Myocyte (in vitro differentiated cells): ENCODE results near the gene DVL1. TPM values are rescaled to one million over a fixed set of nuclear protein-coding genes. Genes with fewer than 3 reads are reported as not detected.
"Not testable (repeated sequence)": the region's sequence is repeated elsewhere in the genome, so short reads cannot be mapped to it uniquely, and the experiment has no call there.

Source experiments
- DNase-seq: peaks from one replicate; pipeline ENCODE4 v3.0.0-alpha.2; 2012; ENCODE audit warnings: low read depth
- total RNA-seq: library from RNA; depleted of rRNA; stranded (reverse); fragments of >200 nt; gene quantifications from 2 replicates; pipeline ENCODE4 v1.2.3, GENCODE V29; 2014

Gene DVL1
- total RNA-seq, 1 donor from 2014 or later = 137 TPM

- no peak for DNase-seq
These were observed 24.8 kb upstream of the DVL1 start for GRCh38 chr1:1373815-1374588.

GRCh38 chr1:1373051-1373814 is 24.0 kb upstream of the DVL1 start:
- DNase-seq = no peak

- DNase-seq = peak; percentile 80
These were observed 22.8 kb upstream of the DVL1 start for GRCh38 chr1:1371746-1372711.

- peak; percentile 97 for DNase-seq
These were observed 22.1 kb upstream of the DVL1 start for GRCh38 chr1:1371364-1371745.

- DNase-seq = no peak
These were observed 21.6 kb upstream of the DVL1 start for GRCh38 chr1:1370771-1371300.

- DNase-seq = not testable (repeated sequence)
These were observed 20.9 kb upstream of the DVL1 start for GRCh38 chr1:1370094-1370493.

- no peak for DNase-seq
These were observed 18.1 kb upstream of the DVL1 start for GRCh38 chr1:1367315-1367714.

- no peak for DNase-seq
These were observed 17.5 kb upstream of the DVL1 start for GRCh38 chr1:1366699-1367066.

- DNase-seq = no peak
These were observed 16.9 kb upstream of the DVL1 start for GRCh38 chr1:1365875-1366698.

GRCh38 chr1:1364266-1364665 is 15.0 kb upstream of the DVL1 start:
- peak; percentile 54 for DNase-seq

- DNase-seq = peak; percentile 89
These were observed 12.8 kb upstream of the DVL1 start for GRCh38 chr1:1361982-1362423.

- no peak for DNase-seq
These were observed 12.2 kb upstream of the DVL1 start for GRCh38 chr1:1361233-1361981.

- DNase-seq = peak; percentile 99
These were observed 11.4 kb upstream of the DVL1 start for GRCh38 chr1:1360506-1361169.

- DNase-seq = peak; percentile 74
These were observed 10.6 kb upstream of the DVL1 start for GRCh38 chr1:1359664-1360468.

GRCh38 chr1:1359308-1359663 is 10.1 kb upstream of the DVL1 start:
- DNase-seq = peak; percentile 70

GRCh38 chr1:1358433-1359271 is 9.4 kb upstream of the DVL1 start, which contains the start of gene MXRA8:
TSS of gene MXRA8 (minus strand) at chr1:1358555. CDS start at chr1:1358504, 51 bp downstream.
- DNase-seq = peak; percentile 90

- DNase-seq = peak; percentile 39
These were observed 8.7 kb upstream of the DVL1 start for GRCh38 chr1:1357871-1358432.
